ENCODE measurements around the gene ETS1.
A peak's percentile ranks its signal among the peaks of the same experiment; 100 is the strongest.

GRCh38 chr11:128563942-128564641 lies 23.3 kb downstream of the ETS1 start:
- TF ChIP-seq, protein P1, sequence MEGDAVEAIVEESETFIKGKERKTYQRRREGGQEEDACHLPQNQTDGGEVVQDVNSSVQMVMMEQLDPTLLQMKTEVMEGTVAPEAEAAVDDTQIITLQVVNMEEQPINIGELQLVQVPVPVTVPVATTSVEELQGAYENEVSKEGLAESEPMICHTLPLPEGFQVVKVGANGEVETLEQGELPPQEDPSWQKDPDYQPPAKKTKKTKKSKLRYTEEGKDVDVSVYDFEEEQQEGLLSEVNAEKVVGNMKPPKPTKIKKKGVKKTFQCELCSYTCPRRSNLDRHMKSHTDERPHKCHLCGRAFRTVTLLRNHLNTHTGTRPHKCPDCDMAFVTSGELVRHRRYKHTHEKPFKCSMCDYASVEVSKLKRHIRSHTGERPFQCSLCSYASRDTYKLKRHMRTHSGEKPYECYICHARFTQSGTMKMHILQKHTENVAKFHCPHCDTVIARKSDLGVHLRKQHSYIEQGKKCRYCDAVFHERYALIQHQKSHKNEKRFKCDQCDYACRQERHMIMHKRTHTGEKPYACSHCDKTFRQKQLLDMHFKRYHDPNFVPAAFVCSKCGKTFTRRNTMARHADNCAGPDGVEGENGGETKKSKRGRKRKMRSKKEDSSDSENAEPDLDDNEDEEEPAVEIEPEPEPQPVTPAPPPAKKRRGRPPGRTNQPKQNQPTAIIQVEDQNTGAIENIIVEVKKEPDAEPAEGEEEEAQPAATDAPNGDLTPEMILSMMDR (IDR thresholded peaks at IDR 0.05 in 8 of 11, conservative IDR thresholded peaks at IDR 0.05 in 3 of 11): no peak
- TF ChIP-seq POLR2AphosphoS5 (IDR thresholded peaks at IDR 0.05) (peak in 1 of 3 donors; percentile 30), POLR2A (IDR thresholded peaks at IDR 0.05) (peak in 1 of 3 donors; percentile 19)
